Left renal pelvis (tissue), 4 donors: Measurements from ENCODE around the gene ARTN. TPM values are rescaled to one million over a fixed set of nuclear protein-coding genes. Genes with fewer than 3 reads are reported as not detected.
A peak's percentile ranks its signal among the peaks of the same experiment; 100 is the strongest.

ENCODE experiments used
- DNase-seq, 4 donors: peaks; one replicate each; pipeline ENCODE4 v3.0.0-alpha.2; 2013; ENCODE audit warnings: low read depth in 4 of 4, low spot score in 3 of 4
- polyA plus RNA-seq, 4 donors: library from polyadenylated mRNA; unstranded; fragments of 120-200 nt; gene quantifications; one replicate each; pipeline ENCODE4 v1.2.1, GENCODE V29; 2013; ENCODE audit not compliant: insufficient read length in 4 of 4

The ARTN gene
- polyA plus RNA-seq, 4 donors, result 1.1 to 2.8 (median 2.0) TPM

- DNase-seq, result peak; percentile 89 to 93 (median 90)
Measured at GRCh38 chr1:43946236-43947060, 12.8 kb downstream of the ARTN start, which contains the start of gene IPO13. Gene IPO13, plus strand, starts transcription at chr1:43946950. Its CDS starts 651 bp downstream, at chr1:43947601.

- DNase-seq, result no peak
Measured at GRCh38 chr1:43947061-43947873, 13.7 kb downstream of the ARTN start.

GRCh38 chr1:43947874-43948437 is 14.4 kb downstream of the ARTN start:
- DNase-seq, result no peak

- DNase-seq, result no peak
Measured at GRCh38 chr1:43949678-43950077, 16.1 kb downstream of the ARTN start.

GRCh38 chr1:43951021-43951985 is 17.7 kb downstream of the ARTN start:
- DNase-seq, result no peak

- no peak for DNase-seq
Measured at GRCh38 chr1:43952731-43953346, 19.2 kb downstream of the ARTN start.

- DNase-seq, result no peak
Measured at GRCh38 chr1:43953361-43953760, 19.8 kb downstream of the ARTN start.

GRCh38 chr1:43954036-43954435 is 20.4 kb downstream of the ARTN start:
- DNase-seq, result no peak

- no peak for DNase-seq
Measured at GRCh38 chr1:43956234-43956633, 22.6 kb downstream of the ARTN start.

- DNase-seq, result no peak
Measured at GRCh38 chr1:43957407-43958040, 23.9 kb downstream of the ARTN start.

- no peak for DNase-seq
Measured at GRCh38 chr1:43958351-43959255, 25.0 kb downstream of the ARTN start.

- no peak for DNase-seq
Measured at GRCh38 chr1:43960798-43961197, 27.2 kb downstream of the ARTN start.

GRCh38 chr1:43961692-43962091 is 28.1 kb downstream of the ARTN start:
- DNase-seq, result no peak

GRCh38 chr1:43962324-43962723 is 28.7 kb downstream of the ARTN start:
- DNase-seq, result no peak

- no peak for DNase-seq
Measured at GRCh38 chr1:43963006-43963405, 29.4 kb downstream of the ARTN start.

- no peak for DNase-seq
Measured at GRCh38 chr1:43963890-43964289, 30.3 kb downstream of the ARTN start.

- DNase-seq, result no peak
Measured at GRCh38 chr1:43965316-43965715, 31.7 kb downstream of the ARTN start.

GRCh38 chr1:43968348-43968948 is 34.8 kb downstream of the ARTN start:
- no peak for DNase-seq
